Measurements from ENCODE around the gene RAB20.
"Not testable (repeated sequence)": the region's sequence is repeated elsewhere in the genome, so short reads cannot be mapped to it uniquely, and the experiment has no call there.

The RAB20 gene

GRCh38 chr13:110491869-110492678 is 69.4 kb downstream of the RAB20 start:
- DNase-seq (ENCODE audit: low spot score) = no peak

- DNase-seq (ENCODE audit: low spot score) = no peak
Measured at GRCh38 chr13:110490009-110490770, 71.3 kb downstream of the RAB20 start.

DNA sequence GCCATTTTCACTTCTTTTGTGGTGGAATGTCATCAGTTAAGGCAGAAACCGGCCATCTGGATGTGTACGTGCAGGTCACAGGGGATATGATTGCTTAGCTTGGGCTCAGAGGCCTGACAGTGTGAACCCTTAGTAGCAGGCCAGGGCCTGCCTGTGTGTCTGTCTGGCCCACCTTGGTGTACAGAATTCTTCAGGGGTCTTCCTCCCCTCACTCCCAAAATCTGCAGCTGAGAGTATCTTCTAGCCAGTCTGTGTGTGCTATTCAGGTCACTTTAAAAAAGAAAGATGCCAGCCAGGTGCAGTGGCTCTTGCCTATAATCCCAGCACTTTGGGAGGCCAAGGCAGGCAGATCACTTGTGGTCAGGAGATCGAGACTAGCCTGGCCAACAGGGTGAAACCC is 74.6 kb downstream of the RAB20 start:
- not testable (repeated sequence) for DNase-seq (ENCODE audit: low spot score)

DNA sequence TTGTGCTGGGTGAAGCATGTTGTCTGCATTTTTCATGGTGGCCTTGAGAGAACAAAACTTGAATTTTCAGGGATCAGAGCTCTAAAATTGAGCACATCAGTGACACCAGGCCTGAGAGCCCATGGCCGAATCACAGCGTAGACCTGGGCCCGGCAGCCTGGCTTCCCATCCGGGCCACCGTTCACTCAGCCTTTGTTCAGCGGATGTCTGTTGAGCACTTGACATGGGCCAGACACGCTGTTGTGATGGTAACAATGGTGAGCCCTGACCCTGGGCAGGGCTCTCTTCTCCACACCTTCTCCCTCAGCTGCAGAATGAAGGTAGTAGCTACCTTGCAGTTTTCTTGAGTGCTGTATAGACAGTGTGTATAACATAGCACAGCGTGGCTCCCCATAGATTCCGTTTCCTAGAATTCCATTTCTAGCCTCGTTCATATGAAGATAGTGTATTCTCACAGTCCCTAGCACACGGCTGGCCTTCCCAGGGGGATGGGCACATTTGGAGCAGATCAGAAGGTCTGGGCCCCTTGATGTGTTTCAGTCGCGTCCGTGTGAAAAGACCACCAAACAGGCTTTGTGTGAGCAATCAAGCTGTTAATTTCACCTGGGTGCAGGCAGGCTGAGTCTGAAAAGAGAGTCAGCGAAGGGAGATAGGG is 75.3 kb downstream of the RAB20 start:
- DNase-seq (ENCODE audit: low spot score) = no peak

GRCh38 chr13:110485604-110486003 is 75.9 kb downstream of the RAB20 start:
- DNase-seq (ENCODE audit: low spot score) = no peak

GRCh38 chr13:110484290-110485048 is 77.1 kb downstream of the RAB20 start:
- DNase-seq (ENCODE audit: low spot score) = no peak

DNA sequence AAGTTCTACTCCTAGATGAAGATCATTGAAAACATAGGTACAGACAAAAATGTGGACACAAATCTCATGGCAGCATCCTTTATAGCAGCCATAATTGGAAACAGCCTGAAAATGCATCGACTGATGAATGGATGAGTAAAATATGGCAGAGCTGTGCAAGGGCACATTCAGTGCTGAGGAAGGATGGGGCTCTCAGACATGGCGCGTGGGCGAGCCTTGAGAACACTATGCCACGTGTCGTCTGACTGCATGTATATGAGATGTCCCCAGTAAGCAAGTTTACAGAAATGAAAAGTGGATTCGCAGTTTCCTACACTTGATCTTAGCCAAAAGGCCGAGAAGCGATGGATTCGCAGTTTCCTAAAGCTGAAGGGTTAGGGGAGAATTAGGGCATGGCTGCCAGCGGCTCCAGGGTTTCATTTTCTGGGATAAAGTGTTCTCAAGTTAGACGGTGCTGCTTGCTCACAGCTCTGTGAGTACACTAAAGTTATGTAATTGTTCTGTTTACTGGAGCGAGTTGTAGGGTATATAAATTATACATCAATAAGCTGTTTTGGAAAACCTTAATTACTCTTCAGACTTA is 78.0 kb downstream of the RAB20 start:
- DNase-seq (ENCODE audit: low spot score) = no peak

DNA sequence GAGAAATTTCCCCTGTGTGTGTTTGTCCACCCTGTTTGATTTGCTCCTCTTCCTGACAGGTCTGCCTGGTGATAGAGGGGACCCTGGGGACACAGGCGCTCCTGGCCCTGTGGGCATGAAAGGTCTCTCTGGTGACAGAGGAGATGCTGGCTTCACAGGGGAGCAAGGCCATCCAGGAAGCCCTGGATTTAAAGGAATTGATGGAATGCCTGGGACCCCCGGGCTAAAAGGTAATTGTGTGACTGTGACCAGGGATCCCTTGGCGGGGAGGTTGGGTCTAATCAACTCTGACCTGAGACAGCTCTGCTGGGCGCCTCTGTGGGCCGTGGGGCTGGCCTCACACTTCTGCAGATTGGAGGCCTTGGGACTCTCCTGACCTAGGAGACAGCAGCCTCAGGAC is 81.4 kb downstream of the RAB20 start:
- no peak for DNase-seq (ENCODE audit: low spot score)

GRCh38 chr13:110479648-110480047 is 81.9 kb downstream of the RAB20 start:
- DNase-seq (ENCODE audit: low spot score) = no peak

DNA sequence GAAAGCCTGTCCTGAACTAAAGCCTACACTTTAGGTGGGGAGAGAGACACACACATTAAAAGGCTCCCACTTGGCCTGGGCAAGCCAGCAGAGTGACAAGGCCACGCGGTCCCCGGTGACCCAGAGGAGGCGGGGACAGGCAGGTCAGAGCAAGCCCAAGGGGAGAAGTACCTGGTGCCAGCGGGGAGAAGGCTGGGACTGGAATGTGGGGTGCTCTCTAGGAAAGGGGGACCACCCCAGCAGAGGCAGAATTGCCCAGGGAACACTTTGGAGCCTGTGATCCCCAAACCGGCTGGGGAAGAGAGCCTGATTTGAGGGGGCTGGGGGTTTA is 82.3 kb downstream of the RAB20 start:
- no peak for DNase-seq (ENCODE audit: low spot score)

GRCh38 chr13:110478405-110479214 is 82.9 kb downstream of the RAB20 start:
- no peak for DNase-seq (ENCODE audit: low spot score)

GRCh38 chr13:110477706-110478245 is 83.7 kb downstream of the RAB20 start:
- DNase-seq (ENCODE audit: low spot score) = no peak

DNA sequence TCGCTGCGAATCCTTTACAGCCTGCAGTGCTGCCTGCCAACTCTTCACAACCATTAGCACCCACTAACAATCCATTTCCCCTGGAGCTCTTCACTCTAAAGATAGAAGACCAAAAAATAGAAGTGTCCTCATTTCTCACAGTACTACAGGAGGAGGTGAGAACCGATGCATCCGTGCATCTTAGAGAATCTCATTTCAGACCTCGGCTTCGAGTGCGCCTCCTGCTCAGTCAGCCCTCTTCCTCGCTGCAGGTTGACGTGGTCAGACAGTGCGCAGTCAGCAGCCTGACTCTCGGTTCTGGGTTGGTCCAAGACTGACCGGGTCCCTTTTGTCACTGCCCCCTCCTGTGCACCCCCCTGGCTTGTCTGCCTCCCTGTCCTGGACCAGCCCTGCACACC is 85.3 kb downstream of the RAB20 start:
- no peak for DNase-seq (ENCODE audit: low spot score)

DNA sequence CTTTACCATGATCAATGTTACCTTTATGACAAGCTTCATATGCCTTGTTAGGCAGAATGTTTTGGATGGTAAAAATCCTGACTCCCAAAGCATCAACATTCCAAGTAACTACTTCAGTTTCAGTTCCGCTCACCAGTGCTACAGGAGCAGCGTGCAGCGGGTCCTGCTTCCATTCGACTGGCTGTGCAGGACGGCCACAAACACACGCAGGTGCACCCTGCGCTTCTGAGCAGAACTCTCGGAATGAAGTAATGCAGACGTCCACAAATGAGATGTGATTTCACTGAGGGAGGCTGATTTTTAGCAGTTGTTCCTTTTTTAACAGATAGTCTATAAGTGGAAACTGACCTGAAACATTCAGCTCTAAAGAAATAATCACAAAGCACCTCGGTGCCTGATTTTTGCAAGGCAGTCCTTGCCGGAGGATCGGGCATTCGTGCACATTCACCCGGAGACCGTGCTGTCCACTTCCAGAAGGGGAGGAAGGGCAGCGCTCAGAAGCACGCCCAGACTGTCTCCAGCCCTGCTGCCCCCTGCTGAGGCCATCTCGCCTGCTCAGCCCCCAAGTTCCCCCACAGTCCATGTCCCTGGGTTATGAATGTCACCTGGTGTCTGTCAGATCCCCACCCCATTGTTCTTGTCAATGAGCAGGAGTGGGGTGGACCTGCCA is 85.8 kb downstream of the RAB20 start:
- no peak for DNase-seq (ENCODE audit: low spot score)

DNA sequence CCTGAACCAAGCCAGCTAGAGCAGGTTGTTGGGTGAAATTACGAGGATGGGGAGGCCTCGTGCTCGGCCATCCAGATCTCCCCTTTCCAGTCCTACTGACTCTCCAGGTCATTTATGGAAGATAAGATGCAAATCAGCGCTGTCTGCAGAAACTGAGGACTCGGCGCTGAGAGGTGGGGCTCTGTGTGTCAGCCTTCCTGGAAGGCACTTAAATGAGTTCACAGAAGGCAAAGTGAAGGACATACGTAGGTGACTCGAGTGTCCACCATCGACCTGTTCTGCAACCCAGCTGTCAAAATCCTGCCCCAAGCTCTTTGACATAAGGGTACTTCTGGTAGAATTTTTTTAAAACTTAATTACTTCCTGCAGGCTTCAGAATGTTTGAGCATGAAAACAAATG is 86.4 kb downstream of the RAB20 start:
- DNase-seq (ENCODE audit: low spot score) = no peak

GRCh38 chr13:110474713-110475112 is 86.8 kb downstream of the RAB20 start:
- no peak for DNase-seq (ENCODE audit: low spot score)

Data from GM03348 (cell line).